Sigmoid colon (tissue), 7 donors: ENCODE data around the gene JOSD2. TPM values are rescaled to one million over a fixed set of nuclear protein-coding genes. Genes with fewer than 3 reads are reported as not detected.

Experiments
- DNase-seq: peaks from one replicate; pipeline ENCODE4 v3.0.0-alpha.2; 2019
- H3K27ac ChIP-seq, 4 donors: fragments of 200-600 bp; sonication (generic); one replicate each; pipeline ENCODE4 v1.5.1; 2016 to 2019; ENCODE audit warnings: mild to moderate bottlenecking in 1 of 4
- H3K27me3 ChIP-seq, 3 donors: fragments of 200-600 bp; sonication (generic); one replicate each; pipeline ENCODE4 v1.5.1; 2019; ENCODE audit warnings: mild to moderate bottlenecking in 1 of 3
- H3K36me3 ChIP-seq, 4 donors: fragments of 200-600 bp; sonication (generic); one replicate each; pipeline ENCODE4 v1.5.1; 2016 to 2019
- H3K4me1 ChIP-seq, 4 donors: fragments of 200-600 bp; sonication (generic); one replicate each; pipeline ENCODE4 v1.5.1; 2017 to 2019
- H3K4me3 ChIP-seq, 4 donors: fragments of 200-600 bp; sonication (generic); one replicate each; pipeline ENCODE4 v1.5.1; 2017 to 2019; ENCODE audit warnings: mild to moderate bottlenecking in 2 of 4, moderate library complexity in 1 of 4
- H3K9me3 ChIP-seq, 4 donors: fragments of 200-600 bp in 3 of 4; sonication (generic) in 3 of 4; one replicate each; pipeline versions ENCODE4 v1.5.1 to v1.6.1; 2013 to 2019
- CTCF ChIP-seq, 4 experiments: fragments of 450-650 bp in 3 of 4; fragments of 200-600 bp in 1 of 4; IDR thresholded peaks; one replicate each; pipeline ENCODE4 v1.5.1; 2016 to 2019; ENCODE audit warnings: antibody characterized with exemption in 4 of 4, mild to moderate bottlenecking in 3 of 4, moderate library complexity in 2 of 4
- EP300 ChIP-seq, 4 donors: sonication (generic); formaldehyde crosslinking; IDR thresholded peaks; one replicate each; pipeline ENCODE4 v1.6.1; 2017; ENCODE audit warnings: antibody characterized with exemption in 4 of 4
- POLR2A ChIP-seq, 2 donors: fragments of 450-650 bp; IDR thresholded peaks; one replicate each; pipeline ENCODE4 v1.6.1; 2016; ENCODE audit warnings: antibody characterized with exemption in 2 of 2, mild to moderate bottlenecking in 2 of 2, moderate library complexity in 2 of 2
- POLR2AphosphoS5 ChIP-seq, 4 donors: sonication (generic); formaldehyde crosslinking; IDR thresholded peaks; one replicate each; pipeline ENCODE4 v1.6.1; 2017; ENCODE audit warnings: antibody characterized with exemption in 4 of 4
- WGBS, 2 donors: extraction: QIAGEN DNeasy Blood & Tissue Kit; methylation state at CpG; one replicate each; pipeline ENCODE4 v1.1.7; 2013; 5-methylcytosine and 5-hydroxymethylcytosine counted together
- intact Hi-C: fragments of 100-400 bp; cut with DNase I; formaldehyde crosslinking; loops from one replicate; pipeline ENCODE4 v1.15.1; 2023
- polyA plus RNA-seq, 3 donors: library from polyadenylated mRNA; stranded (reverse); fragments of 200-250 nt; gene quantifications; one replicate each; pipeline ENCODE4 v1.2.3, GENCODE V29; 2013
- total RNA-seq, 4 donors: library from RNA; depleted of rRNA; stranded (reverse); fragments of >200 nt; gene quantifications; one replicate each; pipeline ENCODE4 v1.1.0, GENCODE V29; 2016
- donor health status: healthy with polysubstance abuse.
- donor health status: Bipolar disorder and iron deficiency.
- donor health status: healthy.

Gene JOSD2
- total and polyA plus RNA-seq, 7 donors, result 23.5 to 85.1 (median 47.9) TPM

GRCh38 chr19:50468818-50469217 lies 42.2 kb downstream of the JOSD2 start:
- DNase-seq, result no peak
- Histone ChIP-seq H3K4me3 (no peak overlapping the region), H3K27ac (no peak overlapping the region), H3K36me3 (no peaks in the 10 kb centered on the region), H3K4me1 (no peaks in the 10 kb centered on the region), H3K27me3 (peaks cover 0 to 11% (median 0%) of the 10 kb centered on the region in 3 donors), H3K9me3 (no peaks in the 10 kb centered on the region)
- 86 to 94% methylated on average over 6 of the region's 6 CpGs for WGBS, 2 donors
- no peak for TF ChIP-seq POLR2AphosphoS5 (IDR thresholded peaks at IDR 0.05)
- no peak for TF ChIP-seq CTCF (IDR thresholded peaks at IDR 0.05)
- TF ChIP-seq EP300 (IDR thresholded peaks at IDR 0.05), result no peak
- no peak for TF ChIP-seq POLR2A (IDR thresholded peaks at IDR 0.05)
- intact Hi-C loops, result no loop called here

DNA sequence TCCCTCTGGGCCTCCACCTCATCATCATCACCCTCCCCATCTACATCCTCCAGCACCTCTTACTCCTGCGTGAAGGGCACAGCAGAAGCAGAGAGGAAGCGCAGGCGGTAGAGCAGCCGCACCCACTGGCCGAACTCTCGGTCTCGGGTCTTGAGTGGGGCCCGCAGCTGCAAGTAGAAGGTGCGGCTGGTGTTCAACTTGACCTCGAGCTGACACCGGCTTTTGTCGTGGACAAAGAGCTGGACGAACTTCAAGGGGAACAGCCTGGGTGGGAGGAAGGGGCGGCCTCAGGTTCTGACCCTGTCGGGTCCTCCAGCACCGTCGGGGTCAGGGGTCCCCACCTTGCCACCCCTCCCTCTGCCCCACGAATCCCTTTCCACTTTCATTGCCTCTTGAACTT lies 43.4 kb downstream of the JOSD2 start:
- 86 to 88% methylated on average over 18 of the region's 18 CpGs for WGBS, 2 donors
- intact Hi-C loops, result no loop called here
- Histone ChIP-seq H3K4me1 (no peaks in the 10 kb centered on the region), H3K36me3 (no peaks in the 10 kb centered on the region), H3K27me3 (peaks cover 0 to 11% (median 0%) of the 10 kb centered on the region in 3 donors), H3K9me3 (no peaks in the 10 kb centered on the region), H3K27ac (no peak overlapping the region), H3K4me3 (no peak overlapping the region)
- TF ChIP-seq CTCF (IDR thresholded peaks at IDR 0.05), result no peak
- no peak for TF ChIP-seq POLR2A (IDR thresholded peaks at IDR 0.05)
- DNase-seq, result no peak

- intact Hi-C loops, result no loop called here
- Histone ChIP-seq H3K27me3 (peaks cover 0 to 13% (median 0%) of the 10 kb centered on the region in 3 donors), H3K4me3 (no peak overlapping the region), H3K4me1 (no peaks in the 10 kb centered on the region), H3K9me3 (no peaks in the 10 kb centered on the region), H3K27ac (no peak overlapping the region), H3K36me3 (no peaks in the 10 kb centered on the region)
- DNase-seq, result no peak
- no peak for TF ChIP-seq EP300 (IDR thresholded peaks at IDR 0.05)
- no peak for TF ChIP-seq CTCF (IDR thresholded peaks at IDR 0.05)
- no peak for TF ChIP-seq POLR2AphosphoS5 (IDR thresholded peaks at IDR 0.05)
- TF ChIP-seq POLR2A (IDR thresholded peaks at IDR 0.05), result no peak
- WGBS, 2 donors, result 20 to 69% methylated on average over 11 of the region's 11 CpGs
These were observed 44.3 kb downstream of the JOSD2 start for GRCh38 chr19:50466706-50467039.

DNA sequence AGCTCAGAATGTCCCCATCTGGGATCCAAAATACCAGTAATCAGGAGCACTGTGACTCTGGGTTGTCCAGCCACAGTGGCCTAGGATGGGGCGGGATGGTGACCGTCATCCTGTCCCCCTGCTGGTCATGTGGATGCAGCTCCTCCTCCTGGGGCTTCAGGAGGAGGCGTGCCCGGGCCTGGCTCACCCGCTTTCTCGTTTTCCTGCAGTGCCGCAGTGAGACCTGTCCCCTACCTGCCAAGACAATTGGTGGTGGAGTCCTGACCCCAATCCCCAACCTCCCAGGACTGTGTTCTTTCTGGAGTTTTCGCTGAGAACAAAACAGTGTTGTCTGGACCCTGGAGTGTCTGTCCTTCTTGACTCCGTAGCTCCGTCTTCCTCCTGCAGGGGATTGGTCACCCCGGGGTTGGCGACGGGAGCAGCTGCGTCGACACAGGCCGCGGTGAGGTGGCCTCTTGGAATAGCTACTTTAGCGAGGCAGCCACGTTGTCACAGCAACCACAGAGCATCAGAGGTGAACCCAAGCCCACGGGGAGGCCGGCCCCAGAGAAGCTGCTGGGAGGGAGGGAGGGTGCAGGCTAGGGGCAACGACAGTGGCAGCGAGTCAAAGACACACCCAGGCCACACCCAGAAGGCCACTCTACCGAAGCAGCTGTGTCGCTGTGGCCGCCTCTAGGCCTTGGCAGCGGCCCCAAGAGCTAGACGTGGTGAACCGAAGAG lies 44.8 kb downstream of the JOSD2 start:
- Histone ChIP-seq H3K36me3 (no peaks in the 10 kb centered on the region), H3K9me3 (no peaks in the 10 kb centered on the region), H3K27ac (no peak overlapping the region), H3K4me1 (no peaks in the 10 kb centered on the region), H3K27me3 (peaks cover 0 to 19% (median 3%) of the 10 kb centered on the region in 3 donors), H3K4me3 (no peak overlapping the region)
- no peak for DNase-seq
- TF ChIP-seq CTCF (IDR thresholded peaks at IDR 0.05), result no peak
- WGBS, 2 donors, result 22 to 52% methylated on average over 29 of the region's 29 CpGs
- intact Hi-C loops, result no loop called here

- Histone ChIP-seq H3K27me3 (peaks cover 0 to 30% (median 3%) of the 10 kb centered on the region in 3 donors), H3K36me3 (no peaks in the 10 kb centered on the region), H3K9me3 (no peaks in the 10 kb centered on the region), H3K27ac (no peak overlapping the region), H3K4me1 (no peaks in the 10 kb centered on the region), H3K4me3 (no peak overlapping the region)
- WGBS, 2 donors, result 52 to 86% methylated on average over 13 of the region's 13 CpGs
- no peak for DNase-seq
- TF ChIP-seq EP300 (IDR thresholded peaks at IDR 0.05) (no peak), POLR2AphosphoS5 (IDR thresholded peaks at IDR 0.05) (no peak), POLR2A (IDR thresholded peaks at IDR 0.05) (no peak), CTCF (IDR thresholded peaks at IDR 0.05) (no peak)
- intact Hi-C loops, result no loop called here
These were observed 46.0 kb downstream of the JOSD2 start for GRCh38 chr19:50465000-50465399.
